Stimulated activated CD8-positive, alpha-beta memory T cell treated with anti-CD3 and anti-CD28 coated beads, Interleukin-7, amount 100 ng/mL, for 4 hours (primary cell): ENCODE measurements around the gene EIF1.
"Not testable (repeated sequence)": the region's sequence is repeated elsewhere in the genome, so short reads cannot be mapped to it uniquely, and the experiment has no call there.

Experiments
- DNase-seq, 2 donors: peaks; one replicate each; pipeline ENCODE4 v3.0.0-alpha.2; 2020; ENCODE audit warnings: low read depth in 2 of 2

EIF1 gene

GRCh38 chr17:41700843-41701242 lies 12.2 kb downstream of the EIF1 start:
- DNase-seq: not testable (repeated sequence)

- no peak for DNase-seq
Measured at GRCh38 chr17:41702712-41703111, 14.0 kb downstream of the EIF1 start.

GRCh38 chr17:41705271-41705991 lies 16.7 kb downstream of the EIF1 start:
- DNase-seq: no peak

- DNase-seq: no peak
Measured at GRCh38 chr17:41707803-41708669, 19.4 kb downstream of the EIF1 start.

GRCh38 chr17:41710472-41711090 lies 21.9 kb downstream of the EIF1 start:
- peak; percentile 13 to 29 for DNase-seq

GRCh38 chr17:41711669-41712400 lies 23.1 kb downstream of the EIF1 start, which contains the start of gene GAST:
Gene GAST, plus strand, starts transcription at chr17:41712331. Its CDS starts 3,106 bp downstream, at chr17:41715437.
- no peak for DNase-seq

- no peak for DNase-seq
Measured at GRCh38 chr17:41717408-41718286, 29.0 kb downstream of the EIF1 start.

- no peak for DNase-seq
Measured at GRCh38 chr17:41718287-41718645, 29.6 kb downstream of the EIF1 start.

- no peak for DNase-seq
Measured at GRCh38 chr17:41722231-41722630, 33.5 kb downstream of the EIF1 start.

GRCh38 chr17:41723801-41724475 lies 35.3 kb downstream of the EIF1 start:
- DNase-seq: no peak

- no peak for DNase-seq
Measured at GRCh38 chr17:41724476-41725050, 35.9 kb downstream of the EIF1 start.

GRCh38 chr17:41725134-41725533 lies 36.4 kb downstream of the EIF1 start:
- no peak for DNase-seq

GRCh38 chr17:41728056-41728455 lies 39.4 kb downstream of the EIF1 start:
- DNase-seq: no peak

GRCh38 chr17:41730479-41730878 lies 41.8 kb downstream of the EIF1 start:
- no peak for DNase-seq

- DNase-seq: no peak
Measured at GRCh38 chr17:41731836-41732235, 43.2 kb downstream of the EIF1 start.

GRCh38 chr17:41733348-41734138 lies 44.9 kb downstream of the EIF1 start:
- peak in 1 of 2 donors; percentile 2 for DNase-seq

GRCh38 chr17:41734139-41734948 lies 45.7 kb downstream of the EIF1 start, which contains the start of gene HAP1:
Gene HAP1, minus strand, starts transcription at chr17:41734643. Its CDS starts 9 bp downstream, at chr17:41734634.
- DNase-seq: no peak

- DNase-seq: no peak
Measured at GRCh38 chr17:41734949-41735313, 46.2 kb downstream of the EIF1 start.
